HL-60 (cell line): Measurements from ENCODE around the gene TMEM127.

Experiments used
- DNase-seq, 2 experiments: peaks; one replicate each; pipeline ENCODE4 v3.0.0-alpha.2; 2010 to 2020; ENCODE audit warnings: low read depth in 1 of 2, low spot score in 1 of 2
- H3K27ac ChIP-seq: fragments of 250-450 bp; sonication (Bioruptor Pico); replicated peaks from 2 replicates; pipeline ENCODE4 v1.5.1; 2020; ENCODE audit warnings: mild to moderate bottlenecking, moderate library complexity
- H3K27me3 ChIP-seq: fragments of 250-450 bp; sonication (Bioruptor Pico); 2 replicates; pipeline ENCODE4 v1.5.1; 2021; ENCODE audit warnings: mild to moderate bottlenecking, moderate library complexity; ENCODE audit not compliant: insufficient read depth, poor library complexity, severe bottlenecking
- H3K4me3 ChIP-seq: replicated peaks from 2 replicates; pipeline ENCODE4 v1.5.1; 2011; ENCODE audit warnings: mild to moderate bottlenecking, control low read depth, low read length; ENCODE audit not compliant: insufficient read depth
- CTCF ChIP-seq: IDR thresholded peaks from one replicate; pipeline ENCODE4 v1.5.1; 2011; ENCODE audit warnings: low read length, control low read depth, inconsistent platforms; ENCODE audit not compliant: insufficient read depth
- GABPA ChIP-seq: IDR thresholded peaks from 2 replicates; pipeline ENCODE4 v1.6.1; 2012; ENCODE audit warnings: low read depth
- POLR2AphosphoS5 ChIP-seq: IDR thresholded peaks from 2 replicates; pipeline ENCODE4 v1.6.1; 2012; ENCODE audit warnings: low read depth
- SPI1 ChIP-seq: IDR thresholded peaks from 2 replicates; pipeline ENCODE4 v1.6.1; 2012; ENCODE audit warnings: low read depth, mild to moderate bottlenecking, borderline replicate concordance
- TF ChIP-seq, protein P1 (sequence below): IDR thresholded peaks from 2 replicates; pipeline ENCODE4 v1.6.1; 2012; ENCODE audit warnings: low read depth; ENCODE audit not compliant: insufficient replicate concordance

Gene TMEM127

DNA sequence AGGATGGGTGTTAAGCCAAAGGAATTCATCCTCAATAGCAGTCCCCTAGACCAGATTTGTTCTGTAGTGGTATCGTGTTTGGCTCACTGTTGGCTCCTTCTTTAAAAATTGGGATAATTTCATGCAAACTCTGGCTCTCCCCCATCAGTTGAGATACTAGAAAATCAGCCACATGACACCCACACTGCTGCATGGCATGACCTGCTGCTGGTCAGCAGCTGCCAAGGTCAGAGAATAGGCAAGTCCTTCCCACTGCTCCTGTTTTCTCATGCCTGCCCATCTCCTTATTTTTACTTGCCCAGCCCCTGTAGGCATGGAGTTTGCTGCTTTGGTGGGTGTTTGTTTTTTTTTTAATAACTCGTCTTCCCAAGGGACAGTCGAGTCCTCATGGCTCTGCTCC lies 40.6 kb upstream of the TMEM127 start:
- no peaks in the 10 kb centered on the region for H3K27me3 ChIP-seq
- DNase-seq = no peak
- H3K4me3 ChIP-seq = peak overlapping the region; percentile 60
- TF ChIP-seq CTCF (no peak), GABPA (no peak), SPI1 (no peak), POLR2AphosphoS5 (no peak)
- TF ChIP-seq, protein P1, sequence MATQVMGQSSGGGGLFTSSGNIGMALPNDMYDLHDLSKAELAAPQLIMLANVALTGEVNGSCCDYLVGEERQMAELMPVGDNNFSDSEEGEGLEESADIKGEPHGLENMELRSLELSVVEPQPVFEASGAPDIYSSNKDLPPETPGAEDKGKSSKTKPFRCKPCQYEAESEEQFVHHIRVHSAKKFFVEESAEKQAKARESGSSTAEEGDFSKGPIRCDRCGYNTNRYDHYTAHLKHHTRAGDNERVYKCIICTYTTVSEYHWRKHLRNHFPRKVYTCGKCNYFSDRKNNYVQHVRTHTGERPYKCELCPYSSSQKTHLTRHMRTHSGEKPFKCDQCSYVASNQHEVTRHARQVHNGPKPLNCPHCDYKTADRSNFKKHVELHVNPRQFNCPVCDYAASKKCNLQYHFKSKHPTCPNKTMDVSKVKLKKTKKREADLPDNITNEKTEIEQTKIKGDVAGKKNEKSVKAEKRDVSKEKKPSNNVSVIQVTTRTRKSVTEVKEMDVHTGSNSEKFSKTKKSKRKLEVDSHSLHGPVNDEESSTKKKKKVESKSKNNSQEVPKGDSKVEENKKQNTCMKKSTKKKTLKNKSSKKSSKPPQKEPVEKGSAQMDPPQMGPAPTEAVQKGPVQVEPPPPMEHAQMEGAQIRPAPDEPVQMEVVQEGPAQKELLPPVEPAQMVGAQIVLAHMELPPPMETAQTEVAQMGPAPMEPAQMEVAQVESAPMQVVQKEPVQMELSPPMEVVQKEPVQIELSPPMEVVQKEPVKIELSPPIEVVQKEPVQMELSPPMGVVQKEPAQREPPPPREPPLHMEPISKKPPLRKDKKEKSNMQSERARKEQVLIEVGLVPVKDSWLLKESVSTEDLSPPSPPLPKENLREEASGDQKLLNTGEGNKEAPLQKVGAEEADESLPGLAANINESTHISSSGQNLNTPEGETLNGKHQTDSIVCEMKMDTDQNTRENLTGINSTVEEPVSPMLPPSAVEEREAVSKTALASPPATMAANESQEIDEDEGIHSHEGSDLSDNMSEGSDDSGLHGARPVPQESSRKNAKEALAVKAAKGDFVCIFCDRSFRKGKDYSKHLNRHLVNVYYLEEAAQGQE = peak; percentile 12
- peak overlapping the region; percentile 89 for H3K27ac ChIP-seq

- DNase-seq = peak in 1 of 2 experiments; percentile 4
These were observed 40.1 kb upstream of the TMEM127 start for GRCh38 chr2:96305979-96306308.

DNA sequence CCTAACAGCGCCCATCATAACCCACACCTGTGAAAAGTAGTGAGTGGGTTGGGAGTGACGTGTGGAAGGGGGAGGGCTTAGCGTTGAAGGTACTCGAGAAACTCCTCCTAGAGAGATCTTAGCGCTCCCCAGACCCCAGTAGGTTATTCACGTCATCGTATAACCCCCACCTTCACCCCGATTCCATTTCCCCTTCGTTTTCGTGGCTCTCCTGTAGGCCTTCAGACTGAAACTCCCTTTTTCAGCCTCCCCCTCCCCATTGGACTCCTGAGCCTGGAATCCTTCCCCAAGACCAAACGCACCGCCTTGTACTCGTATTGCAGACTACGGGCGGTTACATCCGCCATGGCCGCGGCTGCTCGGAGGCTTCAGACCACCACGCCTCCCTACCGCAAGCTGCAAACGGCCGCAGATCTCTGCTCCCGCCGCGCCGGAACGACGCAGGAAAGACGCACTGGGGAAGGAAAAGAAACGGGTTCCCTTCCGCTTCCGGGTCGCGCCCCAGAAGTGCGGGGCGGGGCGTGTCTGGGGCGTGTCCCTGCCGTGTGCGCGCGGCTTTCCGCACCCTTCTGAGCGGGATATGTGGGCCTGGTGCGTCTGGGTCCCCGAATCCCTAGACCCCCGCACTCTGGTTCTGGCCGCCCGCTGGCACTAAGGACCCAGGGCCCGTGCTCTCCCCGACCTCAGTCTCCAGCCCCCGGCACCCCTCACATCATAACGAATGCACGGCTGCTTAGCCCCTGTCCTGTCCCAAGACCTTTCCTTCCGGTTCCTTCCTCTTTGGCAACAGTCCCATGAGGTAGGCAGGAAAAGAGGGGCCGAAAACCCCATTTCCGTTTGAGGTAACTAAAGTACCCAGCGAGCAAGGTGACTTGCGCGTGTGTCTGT lies 39.5 kb upstream of the TMEM127 start, which contains the start of gene SNRNP200:
SNRNP200 (minus strand) TSS at position 456 of the 888 bp plus-strand sequence; CDS start at position 347, 109 bp downstream.
- TF ChIP-seq CTCF = no peak
- TF ChIP-seq SPI1 = 0 out of 2 replicates have a peak, but pooled peaks have one; percentile 0
- peak; percentile 99 for TF ChIP-seq GABPA
- TF ChIP-seq, protein P1 = peak; percentile 41
- peak; percentile 91 for TF ChIP-seq POLR2AphosphoS5
- peak; percentile 89 to 91 for DNase-seq
- Histone ChIP-seq H3K27me3 (no peaks in the 10 kb centered on the region), H3K27ac (peak within 1 kb of the TSS; percentile 89), H3K4me3 (peak within 1 kb of the TSS; percentile 60)

More at GRCh38 chr2:96305979-96306308, 40.1 kb upstream of the TMEM127 start:
- TF ChIP-seq, protein P1 = peak; percentile 23
- TF ChIP-seq POLR2AphosphoS5 (no peak), CTCF (no peak), GABPA (no peak), SPI1 (no peak)
- Histone ChIP-seq H3K4me3 (peak overlapping the region; percentile 60), H3K27ac (peak overlapping the region; percentile 89), H3K27me3 (no peaks in the 10 kb centered on the region)
